H1 (cell line): Measurements from ENCODE around the gene LEFTY1. TPM values are rescaled to one million over a fixed set of nuclear protein-coding genes. Genes with fewer than 3 reads are reported as not detected.

Experiments
- CTCF ChIA-PET: fragments of 300-600 bp; sonication (Branson Sonifier 250); formaldehyde crosslinking; loops from one replicate; lab custom pipeline; 2021; ENCODE audit not compliant: partially characterized antibody; lab: Charles Lee
- POLR2A ChIA-PET: fragments of 300-600 bp; sonication (Branson Sonifier 250); formaldehyde crosslinking; loops from one replicate; lab custom pipeline; 2021; ENCODE audit warnings: inconsistent platforms; ENCODE audit not compliant: partially characterized antibody; lab: Charles Lee
- DNase-seq, 2 experiments: peaks; one replicate each; pipeline versions ENCODE4 v3.0.0 to v3.0.0-alpha.2; 2010 to 2022; ENCODE audit warnings: low spot score in 2 of 2, low read depth in 1 of 2, mixed read lengths in 1 of 2
- FAIRE-seq: peaks from 2 replicates; lab custom pipeline; 2011; peaks lifted over from hg19 to GRCh38; lab: Jason Lieb, UNC
- H2AFZ ChIP-seq: 2 replicates; pipeline ENCODE4 v1.8.1; 2012; ENCODE audit warnings: low read length, inconsistent platforms
- H2AK5ac ChIP-seq: 2 replicates; pipeline ENCODE4 v1.6.1; 2013; ENCODE audit warnings: low read depth, low read length
- H2BK120ac ChIP-seq: replicated peaks from 2 replicates; pipeline ENCODE3; 2013; ENCODE audit warnings: low read depth, low read length, inconsistent platforms
- H2BK12ac ChIP-seq: 2 replicates; pipeline ENCODE4 v1.6.1; 2013; ENCODE audit warnings: low read depth, low read length
- H2BK15ac ChIP-seq: 2 replicates; pipeline ENCODE4 v1.6.1; 2013; ENCODE audit warnings: low read length
- H2BK20ac ChIP-seq: 2 replicates; pipeline ENCODE4 v1.6.1; 2013; ENCODE audit warnings: low read length
- H2BK5ac ChIP-seq: 2 replicates; pipeline ENCODE4 v1.6.1; 2013; ENCODE audit warnings: low read depth, low read length
- H3K14ac ChIP-seq: 2 replicates; pipeline ENCODE4 v1.6.1; 2013; ENCODE audit warnings: inconsistent platforms; ENCODE audit not compliant: insufficient read length
- H3K18ac ChIP-seq: 2 replicates; pipeline ENCODE4 v1.6.1; 2013; ENCODE audit warnings: low read length; ENCODE audit errors: extremely low read depth
- H3K23ac ChIP-seq: 2 replicates; pipeline ENCODE4 v1.6.1; 2013; ENCODE audit warnings: inconsistent platforms; ENCODE audit not compliant: insufficient read length
- H3K23me2 ChIP-seq: 2 replicates; pipeline ENCODE4 v1.6.1; 2013; ENCODE audit warnings: low read depth, low read length
- H3K27ac ChIP-seq: 2 replicates; pipeline ENCODE4 v1.6.1; 2011; ENCODE audit warnings: low read depth, low read length, inconsistent platforms
- H3K27me3 ChIP-seq, 4 experiments: replicated peaks in 1 of 4; 1 replicate in 1 of 4; 2 replicates in 3 of 4; pipeline versions ENCODE4 v1.6.1 to v1.8.1; 2011 to 2013; ENCODE audit warnings: low read length in 3 of 4, mild to moderate bottlenecking in 3 of 4, inconsistent platforms in 2 of 4, mixed read lengths in 2 of 4, moderate library complexity in 1 of 4; ENCODE audit not compliant: control insufficient read depth in 3 of 4, insufficient read depth in 3 of 4; ENCODE audit errors: extremely low read depth in 1 of 4
- H3K36me3 ChIP-seq, 4 experiments: 2 replicates each; pipeline versions ENCODE4 v1.6.1 to v1.8.1; 2011 to 2013; ENCODE audit warnings: mild to moderate bottlenecking in 4 of 4, low read length in 3 of 4, moderate library complexity in 2 of 4, control low read depth in 1 of 4, inconsistent platforms in 1 of 4; ENCODE audit not compliant: insufficient read depth in 4 of 4, control insufficient read depth in 2 of 4
- H3K4ac ChIP-seq: replicated peaks from 2 replicates; pipeline ENCODE3; 2013; ENCODE audit warnings: low read length, low read depth, mixed read lengths, inconsistent platforms; ENCODE audit not compliant: insufficient read length
- H3K4me1 ChIP-seq, 4 experiments: replicated peaks in 1 of 4; 1 replicate in 1 of 4; 2 replicates in 3 of 4; pipeline versions ENCODE4 v1.6.1 to v1.8.1; 2011 to 2013; ENCODE audit warnings: low read length in 3 of 4, inconsistent platforms in 2 of 4, mixed read lengths in 1 of 4; ENCODE audit not compliant: insufficient read depth in 4 of 4, control insufficient read depth in 3 of 4
- H3K4me2 ChIP-seq, 2 experiments: 2 replicates each; pipeline versions ENCODE4 v1.6.1 to v1.8.1; 2011 to 2013; ENCODE audit warnings: low read depth in 2 of 2, low read length in 2 of 2, control low read depth in 1 of 2, inconsistent platforms in 1 of 2, mild to moderate bottlenecking in 1 of 2; ENCODE audit not compliant: insufficient read depth in 1 of 2
- H3K4me3 ChIP-seq, 4 experiments: fragments of 200-600, 300-600 bp in 1 of 4; sonication (generic), shearing (Covaris generic), sonication (Bioruptor Twin) in 1 of 4; 2 replicates each; pipeline versions ENCODE4 v1.5.1 to v1.8.1; 2011 to 2016; ENCODE audit warnings: low read length in 4 of 4, low read depth in 3 of 4, control low read depth in 2 of 4, inconsistent platforms in 2 of 4, mild to moderate bottlenecking in 2 of 4, mixed read lengths in 1 of 4, moderate library complexity in 1 of 4; ENCODE audit not compliant: insufficient read depth in 2 of 4; ENCODE audit errors: extremely low read depth in 1 of 4
- H3K56ac ChIP-seq: replicated peaks from 2 replicates; pipeline ENCODE3; 2013; ENCODE audit warnings: low read depth, mild to moderate bottlenecking, mixed read lengths, low read length, inconsistent platforms; ENCODE audit not compliant: insufficient read length
- H3K79me1 ChIP-seq: 2 replicates; pipeline ENCODE4 v1.6.1; 2013; ENCODE audit warnings: low read depth, low read length, control low read depth
- H3K79me2 ChIP-seq, 2 experiments: 2 replicates each; pipeline versions ENCODE4 v1.6.1 to v1.8.1; 2012 to 2013; ENCODE audit warnings: low read length in 2 of 2, mild to moderate bottlenecking in 2 of 2, inconsistent platforms in 1 of 2; ENCODE audit not compliant: insufficient read depth in 2 of 2, control insufficient read depth in 1 of 2
- H3K9ac ChIP-seq, 4 experiments: replicated peaks in 1 of 4; 1 replicate in 1 of 4; 2 replicates in 3 of 4; pipeline versions ENCODE4 v1.6.1 to v1.8.1; 2011 to 2013; ENCODE audit warnings: low read depth in 3 of 4, low read length in 3 of 4, control low read depth in 2 of 4, mild to moderate bottlenecking in 2 of 4, moderate library complexity in 2 of 4, inconsistent platforms in 1 of 4; ENCODE audit errors: extremely low read depth in 1 of 4
- H3K9me3 ChIP-seq, 2 experiments: 2 replicates each; pipeline versions ENCODE4 v1.6.1 to v1.8.1; 2012 to 2013; ENCODE audit warnings: mild to moderate bottlenecking in 2 of 2, moderate library complexity in 2 of 2, control low read depth in 1 of 2, inconsistent platforms in 1 of 2, low read depth in 1 of 2, low read length in 1 of 2, mixed read lengths in 1 of 2; ENCODE audit not compliant: insufficient read depth in 2 of 2
- H4K20me1 ChIP-seq, 2 experiments: replicated peaks in 1 of 2; 2 replicates each; pipeline versions ENCODE3 to v1.8.1; 2011 to 2013; ENCODE audit warnings: inconsistent platforms in 2 of 2, low read length in 2 of 2, mild to moderate bottlenecking in 1 of 2; ENCODE audit not compliant: insufficient read depth in 2 of 2, control insufficient read depth in 1 of 2
- H4K5ac ChIP-seq: 2 replicates; pipeline ENCODE4 v1.6.1; 2013; ENCODE audit warnings: low read length, low read depth, mixed read lengths, inconsistent platforms; ENCODE audit not compliant: insufficient read length
- H4K8ac ChIP-seq: 2 replicates; pipeline ENCODE4 v1.8.0; 2013; ENCODE audit warnings: mild to moderate bottlenecking, moderate library complexity, low read length, inconsistent platforms; ENCODE audit not compliant: insufficient read depth; ENCODE audit errors: extremely low read depth
- H4K91ac ChIP-seq: replicated peaks from 2 replicates; pipeline ENCODE3; 2013; ENCODE audit warnings: low read length, mixed read lengths, inconsistent platforms; ENCODE audit not compliant: insufficient read length
- EP300 ChIP-seq, 2 experiments: IDR thresholded peaks; 1 replicate in 1 of 2; 2 replicates in 1 of 2; pipeline ENCODE4 v1.6.1; 2011 to 2012; ENCODE audit warnings: low read depth in 2 of 2, low read length in 2 of 2, mild to moderate bottlenecking in 2 of 2, borderline replicate concordance in 1 of 2, inconsistent platforms in 1 of 2, moderate library complexity in 1 of 2
- FOSL1 ChIP-seq: IDR thresholded peaks from 2 replicates; pipeline ENCODE4 v1.6.1; 2011; ENCODE audit warnings: mild to moderate bottlenecking, low read depth, low read length, moderate library complexity; ENCODE audit not compliant: insufficient read depth
- GTF2F1 ChIP-seq: IDR thresholded peaks from 2 replicates; pipeline ENCODE4 v1.6.1; 2012; ENCODE audit warnings: low read depth, low read length, improper control_type of control experiment, borderline replicate concordance
- POU5F1 ChIP-seq: IDR thresholded peaks from 2 replicates; pipeline ENCODE4 v1.6.1; 2011; ENCODE audit warnings: low read depth, mild to moderate bottlenecking, low read length, moderate library complexity
- WGBS, 2 experiments: shearing (Covaris generic) in 1 of 2; methylation state at CpG; one replicate each; pipeline versions ENCODE4 v1.1.6 to v1.1.7; 2013 to 2015; ENCODE audit warnings: low lambda C conversion rate in 2 of 2, mixed read lengths in 2 of 2, inconsistent platforms in 1 of 2, low coverage in 1 of 2, missing lambda C conversion rate in 1 of 2; ENCODE audit not compliant: insufficient replicate concordance in 2 of 2, insufficient coverage in 1 of 2, insufficient read length in 1 of 2; ENCODE audit errors: extremely low coverage in 1 of 2, missing lambda C conversion rate in 1 of 2; 5-methylcytosine and 5-hydroxymethylcytosine counted together
- polyA plus RNA-seq, 7 experiments: library from polyadenylated mRNA; depleted of rRNA in 3 of 7; stranded (reverse) in 5 of 7; unstranded in 2 of 7; fragments of >200 nt in 5 of 7; fragments of 200-250 nt in 2 of 7; gene quantifications; 1 replicate in 5 of 7; 2 replicates in 1 of 7; 4 replicates in 1 of 7; pipeline versions ENCODE4 v1.2.1 to v1.2.3, GENCODE V29; 2011 to 2013; ENCODE audit warnings: missing spikeins in 2 of 7, mixed read lengths in 2 of 7
- total RNA-seq: library from RNA; stranded (reverse); fragmentation: NEBNext Ultra II Directional; extraction: Animal tissue kit (Norgen Biotek cat#: 25700); gene quantifications from 2 replicates; pipeline ENCODE4 v1.2.1, GENCODE V29; 2021

LEFTY1 gene
- total and polyA plus RNA-seq, 2 of the 8 experiments (the other 6 are each of a cell fraction or from before 2014, with no cell fraction given), result 4.5 to 11.7 TPM

DNA sequence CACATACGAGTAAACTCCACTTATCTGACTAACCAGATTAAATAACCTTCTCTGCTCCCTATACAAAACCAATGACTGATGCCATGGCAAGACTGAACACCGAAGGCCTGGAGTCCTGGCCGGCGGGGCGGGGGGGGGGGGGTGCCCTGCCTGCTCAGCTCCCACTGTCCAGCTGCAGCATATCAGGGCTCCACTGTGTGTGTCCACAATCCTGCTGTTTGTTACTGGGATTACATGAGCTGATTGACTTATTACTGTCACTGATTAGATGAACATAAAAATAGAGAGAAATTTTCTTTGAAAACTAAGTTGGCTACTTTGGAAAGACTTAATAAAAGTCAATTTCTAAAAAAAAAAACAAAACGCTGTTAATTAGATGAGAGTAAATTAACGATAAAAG lies 31.7 kb downstream of the LEFTY1 start:
- no peak overlapping the region for H3K9ac ChIP-seq
- FAIRE-seq (no peak), DNase-seq (no peak)
- no peak overlapping the region for H3K56ac ChIP-seq
- H4K20me1 ChIP-seq, result peaks cover 0 to 2% of the 10 kb centered on the region in 2 experiments
- H4K91ac ChIP-seq, result no peak overlapping the region
- H2BK5ac ChIP-seq, result no peak overlapping the region
- no peaks in the 10 kb centered on the region for H3K79me1 ChIP-seq
- CTCF ChIA-PET, result interaction anchor here (0.5 to 3.8 kb wide), 10 partner anchors 9 to 1689 kb away, joined by 3 to 16 read pairs (median 3); no protein-coding TSS in a partner anchor
- peaks cover 6 to 19% (median 12%) of the 10 kb centered on the region in 4 experiments for H3K36me3 ChIP-seq
- H4K8ac ChIP-seq, result no peak overlapping the region
- no peaks in the 10 kb centered on the region for H3K27me3 ChIP-seq
- H3K23ac ChIP-seq, result no peak overlapping the region
- no peaks in the 10 kb centered on the region for H3K23me2 ChIP-seq
- H3K4ac ChIP-seq, result no peak overlapping the region
- H2AFZ ChIP-seq, result no peak overlapping the region
- H3K4me2 ChIP-seq, result no peak overlapping the region
- no peak overlapping the region for H3K27ac ChIP-seq
- H2BK20ac ChIP-seq, result no peak overlapping the region
- H3K4me3 ChIP-seq, result no peak overlapping the region
- H3K18ac ChIP-seq, result no peak overlapping the region
- no peak overlapping the region for H4K5ac ChIP-seq
- H2BK15ac ChIP-seq, result no peak overlapping the region
- no peaks in the 10 kb centered on the region; a peak in 2 of 7 replicates for H3K4me1 ChIP-seq
- no peaks in the 10 kb centered on the region for H3K9me3 ChIP-seq
- TF ChIP-seq GTF2F1 (no peak), POU5F1 (no peak), EP300 (IDR thresholded peaks at IDR 0.05; ENCODE audit: borderline replicate concordance in 1 of 2, low read depth in 2 of 2, low read length in 2 of 2) (no peak), FOSL1 (no peak)
- no peak overlapping the region for H2AK5ac ChIP-seq
- no peak overlapping the region for H3K14ac ChIP-seq
- POLR2A ChIA-PET, result interaction anchor here (0.6 to 1.4 kb wide), 4 partner anchors 40 to 335 kb away, joined by 3 read pairs; partner anchors contain the start of genes SDE2 and SRP9
- no peak overlapping the region for H2BK120ac ChIP-seq
- 86% methylated on average over 6 of the region's 7 CpGs; no CpG with 5 or more reads in 1 of the 2 experiments for WGBS, 2 experiments
- no peak overlapping the region for H2BK12ac ChIP-seq
- no peaks in the 10 kb centered on the region for H3K79me2 ChIP-seq
